ENCODE data around the gene MUC6.

Gene MUC6

DNA sequence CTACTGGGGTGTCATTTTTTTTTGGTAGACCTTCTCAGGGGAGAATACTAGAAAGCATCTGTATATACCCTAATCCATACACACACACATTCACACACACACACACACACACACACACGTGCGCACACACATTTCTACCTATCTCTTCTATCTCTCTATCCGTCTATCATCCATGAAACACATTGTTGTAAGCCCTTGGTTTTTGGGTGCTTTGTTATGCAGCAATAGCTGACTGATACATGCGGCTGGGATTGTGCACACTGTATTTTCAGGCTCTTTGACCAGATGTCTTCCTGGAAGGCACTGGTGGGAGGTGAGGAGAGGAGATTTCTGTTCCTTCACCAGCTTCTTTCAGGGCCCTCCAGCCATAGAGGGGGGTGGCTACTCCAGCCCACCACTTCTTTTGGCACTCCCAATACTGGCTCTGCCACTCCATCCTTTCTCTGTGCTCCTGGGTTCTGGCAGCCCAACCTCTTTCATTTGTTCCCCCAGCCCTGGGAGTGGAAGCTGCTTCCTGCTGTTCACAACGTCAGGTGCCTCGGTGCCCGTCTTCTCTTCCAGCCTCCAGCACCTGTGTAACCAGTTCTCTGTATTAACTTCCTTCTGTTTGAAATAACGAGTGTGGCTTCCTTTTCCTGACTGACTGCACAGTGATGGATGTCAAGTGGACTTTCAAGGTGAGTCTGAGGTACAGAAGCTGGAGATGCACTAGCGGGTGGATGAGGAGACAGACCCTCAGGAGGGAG lies 25.7 kb upstream of the MUC6 start:
- no peak for DNase-seq (ENCODE audit: low read depth)
- H3K4me3 ChIP-seq (ENCODE audit: low read depth, low read length) = no peak overlapping the region
- no peak for TF ChIP-seq CTCF (IDR thresholded peaks at IDR 0.05; ENCODE audit: low read depth, low read length, missing control alignments)

DNA sequence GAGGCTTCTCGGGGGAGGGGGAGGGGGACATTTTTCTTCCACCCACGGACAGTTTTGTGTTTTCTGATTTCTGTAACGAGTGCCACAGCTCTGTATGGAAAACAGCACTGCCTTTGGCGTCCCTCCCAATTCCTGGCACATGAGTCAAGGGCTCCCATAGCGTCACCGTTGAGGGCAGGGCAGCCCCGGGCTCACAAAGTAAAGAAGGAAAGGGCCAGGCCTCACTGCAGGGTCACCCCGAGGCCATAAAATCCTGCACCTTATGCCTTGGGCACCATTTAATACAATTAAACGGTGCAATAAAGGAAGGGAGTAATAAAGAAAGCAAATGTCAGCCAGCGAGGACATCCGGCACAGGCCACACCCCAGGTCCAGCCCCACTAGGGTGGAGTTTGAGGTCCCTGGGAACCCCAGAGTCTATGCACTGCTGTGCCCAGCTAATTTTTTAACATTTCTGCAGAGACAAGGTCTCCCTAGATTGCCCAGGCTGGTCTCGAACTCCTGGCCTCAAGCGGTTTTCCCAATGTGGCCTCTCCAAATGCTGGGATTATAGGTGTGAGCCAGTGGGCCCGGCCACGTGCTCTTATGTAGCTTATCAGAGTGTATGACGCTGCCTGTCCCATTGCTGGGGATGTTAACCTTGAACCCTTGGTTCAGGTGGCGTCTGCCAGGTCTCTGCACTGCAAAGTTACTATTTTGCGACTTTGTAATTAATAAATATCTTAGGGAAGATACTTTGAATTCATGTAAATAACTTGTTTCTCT lies 24.5 kb upstream of the MUC6 start:
- H3K4me3 ChIP-seq (ENCODE audit: low read depth, low read length) = no peak overlapping the region
- DNase-seq (ENCODE audit: low read depth) = no peak
- no peak for TF ChIP-seq CTCF (IDR thresholded peaks at IDR 0.05; ENCODE audit: low read depth, low read length, missing control alignments)

GRCh38 chr11:1060410-1060809 lies 23.9 kb upstream of the MUC6 start:
- DNase-seq (ENCODE audit: low read depth) = no peak
- no peak for TF ChIP-seq CTCF (IDR thresholded peaks at IDR 0.05; ENCODE audit: low read depth, low read length, missing control alignments)
- no peak overlapping the region for H3K4me3 ChIP-seq (ENCODE audit: low read depth, low read length)

- DNase-seq (ENCODE audit: low read depth) = no peak
- TF ChIP-seq CTCF (IDR thresholded peaks at IDR 0.05; ENCODE audit: low read depth, low read length, missing control alignments) = no peak
- no peak overlapping the region for H3K4me3 ChIP-seq (ENCODE audit: low read depth, low read length)
Observed at GRCh38 chr11:1059759-1060158, 23.2 kb upstream of the MUC6 start.

DNA sequence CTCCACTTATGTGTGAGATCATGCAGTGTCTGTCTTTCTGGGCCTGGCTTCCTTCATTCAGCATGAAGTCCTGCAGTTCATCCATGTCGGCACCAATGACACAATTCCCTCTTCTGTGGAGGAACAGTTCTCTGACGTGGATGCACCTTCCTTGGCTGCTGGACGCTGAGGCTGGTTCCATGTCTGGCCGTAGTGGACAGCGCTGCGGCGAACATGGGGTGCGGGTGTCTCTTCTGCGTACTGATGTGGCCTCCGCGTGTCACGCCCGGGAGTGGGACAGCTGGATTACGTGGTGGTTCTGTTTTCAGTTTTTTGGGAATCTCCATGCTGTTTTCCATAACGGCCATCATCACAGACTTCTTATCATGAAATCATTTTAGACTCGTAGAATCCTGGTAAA lies 21.3 kb upstream of the MUC6 start:
- TF ChIP-seq CTCF (IDR thresholded peaks at IDR 0.05; ENCODE audit: low read depth, low read length, missing control alignments) = no peak
- DNase-seq (ENCODE audit: low read depth) = no peak
- H3K4me3 ChIP-seq (ENCODE audit: low read depth, low read length) = no peak overlapping the region

- no peak for DNase-seq (ENCODE audit: low read depth)
- TF ChIP-seq CTCF (IDR thresholded peaks at IDR 0.05; ENCODE audit: low read depth, low read length, missing control alignments) = no peak
- H3K4me3 ChIP-seq (ENCODE audit: low read depth, low read length) = no peak overlapping the region
Observed at GRCh38 chr11:1055990-1056771, 19.7 kb upstream of the MUC6 start.

Measured in GM12864 (cell line).